Progenitor cell of endocrine pancreas (in vitro differentiated cells): Measurements from ENCODE around the gene TTLL3. TPM values are rescaled to one million over a fixed set of nuclear protein-coding genes. Genes with fewer than 3 reads are reported as not detected.
A peak's percentile ranks its signal among the peaks of the same experiment; 100 is the strongest.

ENCODE experiments used
- DNase-seq: peaks from one replicate; pipeline ENCODE4 v3.0.0; 2021; ENCODE audit warnings: low spot score; ENCODE audit not compliant: unreplicated experiment
- H3K27ac Mint-ChIP-seq: 2 replicates; pipeline ENCODE4 v1.8.0; 2021; ENCODE audit warnings: mild to moderate bottlenecking, moderate library complexity, mixed read lengths
- H3K27me3 Mint-ChIP-seq: 2 replicates; pipeline ENCODE4 v1.8.0; 2021; ENCODE audit warnings: mixed read lengths
- H3K36me3 Mint-ChIP-seq: 2 replicates; pipeline ENCODE4 v1.8.0; 2022; ENCODE audit warnings: mixed read lengths; ENCODE audit not compliant: insufficient read depth
- H3K4me1 Mint-ChIP-seq: 2 replicates; pipeline ENCODE4 v1.8.0; 2021; ENCODE audit warnings: low read depth, mixed read lengths
- H3K4me3 Mint-ChIP-seq: 2 replicates; pipeline ENCODE4 v1.8.0; 2021; ENCODE audit warnings: low read depth, mild to moderate bottlenecking, moderate library complexity, mixed read lengths
- H3K9me3 Mint-ChIP-seq: 2 replicates; pipeline ENCODE4 v1.8.0; 2021; ENCODE audit warnings: low read depth, mixed read lengths
- total RNA-seq: library from RNA; stranded (reverse); gene quantifications from 2 replicates; pipeline ENCODE4 v1.2.1, GENCODE V29; 2021
- TF ChIP-seq, protein P1 (sequence below): fragments of 200-600 bp; sonication (generic); IDR thresholded peaks from one replicate; pipeline ENCODE4 v1.5.0; 2021; ENCODE audit warnings: antibody characterized with exemption, mild to moderate bottlenecking; ENCODE audit not compliant: unreplicated experiment

The TTLL3 gene
- total RNA-seq, 1 donor from 2014 or later = 51.6 TPM

GRCh38 chr3:9834520-9835380 is 24.7 kb downstream of the TTLL3 start:
- no peak overlapping the region for H3K4me3 Mint-ChIP-seq
- TF ChIP-seq, protein P1, sequence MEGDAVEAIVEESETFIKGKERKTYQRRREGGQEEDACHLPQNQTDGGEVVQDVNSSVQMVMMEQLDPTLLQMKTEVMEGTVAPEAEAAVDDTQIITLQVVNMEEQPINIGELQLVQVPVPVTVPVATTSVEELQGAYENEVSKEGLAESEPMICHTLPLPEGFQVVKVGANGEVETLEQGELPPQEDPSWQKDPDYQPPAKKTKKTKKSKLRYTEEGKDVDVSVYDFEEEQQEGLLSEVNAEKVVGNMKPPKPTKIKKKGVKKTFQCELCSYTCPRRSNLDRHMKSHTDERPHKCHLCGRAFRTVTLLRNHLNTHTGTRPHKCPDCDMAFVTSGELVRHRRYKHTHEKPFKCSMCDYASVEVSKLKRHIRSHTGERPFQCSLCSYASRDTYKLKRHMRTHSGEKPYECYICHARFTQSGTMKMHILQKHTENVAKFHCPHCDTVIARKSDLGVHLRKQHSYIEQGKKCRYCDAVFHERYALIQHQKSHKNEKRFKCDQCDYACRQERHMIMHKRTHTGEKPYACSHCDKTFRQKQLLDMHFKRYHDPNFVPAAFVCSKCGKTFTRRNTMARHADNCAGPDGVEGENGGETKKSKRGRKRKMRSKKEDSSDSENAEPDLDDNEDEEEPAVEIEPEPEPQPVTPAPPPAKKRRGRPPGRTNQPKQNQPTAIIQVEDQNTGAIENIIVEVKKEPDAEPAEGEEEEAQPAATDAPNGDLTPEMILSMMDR = no peak
- H3K27me3 Mint-ChIP-seq = no peaks in the 10 kb centered on the region
- peaks cover 2% of the 10 kb centered on the region for H3K36me3 Mint-ChIP-seq
- H3K4me1 Mint-ChIP-seq = peaks cover 3% of the 10 kb centered on the region
- no peak for DNase-seq
- H3K9me3 Mint-ChIP-seq = no peaks in the 10 kb centered on the region
- H3K27ac Mint-ChIP-seq = peak overlapping the region; percentile 20

DNA sequence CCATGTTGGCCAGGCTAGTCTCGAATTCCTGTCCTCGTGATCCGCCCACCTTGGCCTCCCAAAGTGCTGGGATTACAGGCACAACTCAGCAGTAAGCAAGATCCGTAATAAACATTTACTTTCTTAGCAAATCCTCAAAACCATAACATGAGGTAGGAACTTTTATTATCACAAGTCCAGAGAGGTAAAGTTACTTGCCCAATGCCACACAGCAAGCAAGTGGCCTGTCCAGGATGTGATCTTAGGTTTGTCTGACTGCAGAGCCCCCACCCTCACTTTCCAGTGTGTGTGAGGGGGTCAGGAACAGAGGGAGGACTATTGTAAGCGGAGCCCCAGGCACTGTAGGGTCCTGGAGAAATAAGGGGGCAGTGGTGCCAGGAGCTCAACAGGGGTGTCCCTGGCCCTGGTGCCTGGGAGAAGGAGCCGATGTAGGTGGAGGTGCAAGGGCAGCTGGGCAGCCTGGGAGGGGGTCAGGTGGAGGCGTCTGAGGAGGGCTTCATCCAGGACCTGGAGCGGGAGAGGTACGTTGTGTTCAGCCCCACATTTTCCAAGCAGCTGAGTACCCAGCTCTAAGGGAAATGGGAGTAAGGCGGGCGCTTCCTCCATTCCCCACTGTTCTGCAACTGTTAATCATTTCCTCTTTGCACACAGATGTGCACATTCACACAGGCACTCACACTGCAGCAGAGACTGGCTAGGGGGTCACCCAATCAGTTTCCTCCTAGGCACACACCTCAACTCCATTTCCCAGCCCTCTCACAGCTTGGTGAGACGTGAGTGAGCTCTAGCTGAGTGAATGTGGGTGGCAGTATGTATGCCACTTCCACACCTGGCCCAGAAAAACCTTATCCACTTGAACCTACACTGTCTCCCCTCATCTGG is 27.9 kb downstream of the TTLL3 start:
- DNase-seq = no peak
- Mint-ChIP-seq H3K4me3 (no peak overlapping the region), H3K4me1 (peaks cover 3% of the 10 kb centered on the region), H3K9me3 (no peaks in the 10 kb centered on the region), H3K27ac (peak overlapping the region; percentile 87), H3K36me3 (peaks cover 10% of the 10 kb centered on the region), H3K27me3 (no peaks in the 10 kb centered on the region)
- TF ChIP-seq, protein P1 = no peak

GRCh38 chr3:9838856-9839255 is 28.8 kb downstream of the TTLL3 start:
- Mint-ChIP-seq H3K9me3 (no peaks in the 10 kb centered on the region), H3K27ac (no peak overlapping the region), H3K27me3 (no peaks in the 10 kb centered on the region), H3K4me3 (no peak overlapping the region), H3K4me1 (peaks cover 3% of the 10 kb centered on the region), H3K36me3 (peaks cover 10% of the 10 kb centered on the region)
- no peak for DNase-seq
- TF ChIP-seq, protein P1 = no peak

GRCh38 chr3:9841015-9841414 is 31.0 kb downstream of the TTLL3 start:
- peaks cover 8% of the 10 kb centered on the region for H3K36me3 Mint-ChIP-seq
- H3K27me3 Mint-ChIP-seq = no peaks in the 10 kb centered on the region
- no peak overlapping the region for H3K4me3 Mint-ChIP-seq
- DNase-seq = no peak
- H3K4me1 Mint-ChIP-seq = peaks cover 3% of the 10 kb centered on the region
- TF ChIP-seq, protein P1 = no peak
- no peaks in the 10 kb centered on the region for H3K9me3 Mint-ChIP-seq
- H3K27ac Mint-ChIP-seq = no peak overlapping the region

DNA sequence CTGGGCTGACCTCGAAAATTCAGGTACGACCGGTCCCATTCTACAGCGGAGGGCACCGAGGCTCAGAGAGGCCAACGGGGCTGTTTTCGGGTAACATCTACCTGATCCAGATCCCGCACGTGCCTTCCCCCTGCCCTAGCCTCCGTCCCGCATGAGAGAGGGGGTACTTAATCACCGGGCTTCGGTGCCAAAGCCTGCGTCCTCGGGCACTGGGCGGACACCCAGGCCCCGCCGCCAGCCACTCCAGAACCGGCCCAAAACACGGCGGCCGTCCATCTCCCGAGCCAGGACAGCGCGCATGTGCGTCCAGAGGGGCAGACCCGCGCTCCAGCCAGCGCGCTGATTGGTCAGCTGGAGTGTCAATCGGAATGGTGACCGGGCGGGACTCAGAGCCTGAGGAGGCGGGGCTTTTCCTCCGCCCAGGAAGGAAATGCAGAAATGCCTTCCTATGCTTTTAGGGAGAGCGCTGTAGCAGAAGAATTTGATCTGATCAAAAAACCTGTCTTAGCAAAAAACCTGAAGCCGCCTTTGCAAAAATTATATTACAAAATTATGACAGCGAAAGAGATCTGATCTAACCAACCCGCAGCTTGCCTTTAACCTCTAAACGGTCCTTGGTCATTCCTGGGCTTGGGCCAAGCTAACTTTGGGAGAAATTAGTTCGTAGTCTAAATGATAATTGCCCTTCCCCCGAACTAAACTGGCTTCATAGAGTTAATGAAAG is 33.8 kb downstream of the TTLL3 start, which contains the start of gene RPUSD3:
Gene RPUSD3 (minus strand): TSS at position 294 of the 724 bp plus-strand sequence. CDS start 18 bp downstream, at position 276.
- TF ChIP-seq, protein P1 = no peak
- Mint-ChIP-seq H3K4me3 (peak within 1 kb of the TSS; percentile 98), H3K27ac (peak within 1 kb of the TSS; percentile 94), H3K36me3 (peaks cover 8% of the 10 kb centered on the region), H3K9me3 (no peaks in the 10 kb centered on the region), H3K27me3 (no peaks in the 10 kb centered on the region), H3K4me1 (peaks cover 8% of the 10 kb centered on the region)
- peak; percentile 99 for DNase-seq
